ENCODE data around the gene ADAMTS3.

Gene ADAMTS3

DNA sequence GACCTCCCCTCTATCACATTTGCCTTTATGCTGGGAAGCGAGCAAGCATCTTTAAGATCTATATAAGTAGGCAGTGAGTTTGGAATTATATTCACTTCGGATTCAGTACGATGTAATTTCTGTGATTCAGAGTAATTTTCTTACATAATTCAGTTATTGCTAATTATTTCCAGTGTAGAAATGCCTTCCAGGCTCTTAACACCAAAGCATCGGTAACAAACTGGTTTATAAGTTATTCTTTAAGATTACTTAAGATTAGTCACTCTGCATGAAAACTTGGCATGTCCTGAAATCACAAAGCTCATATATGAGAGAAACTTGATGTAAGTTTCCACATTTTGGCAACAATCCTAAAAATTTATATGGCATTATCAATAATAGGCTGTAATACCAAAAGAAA, 120.8 kb downstream of the ADAMTS3 start:
- TF ChIP-seq, protein P1, sequence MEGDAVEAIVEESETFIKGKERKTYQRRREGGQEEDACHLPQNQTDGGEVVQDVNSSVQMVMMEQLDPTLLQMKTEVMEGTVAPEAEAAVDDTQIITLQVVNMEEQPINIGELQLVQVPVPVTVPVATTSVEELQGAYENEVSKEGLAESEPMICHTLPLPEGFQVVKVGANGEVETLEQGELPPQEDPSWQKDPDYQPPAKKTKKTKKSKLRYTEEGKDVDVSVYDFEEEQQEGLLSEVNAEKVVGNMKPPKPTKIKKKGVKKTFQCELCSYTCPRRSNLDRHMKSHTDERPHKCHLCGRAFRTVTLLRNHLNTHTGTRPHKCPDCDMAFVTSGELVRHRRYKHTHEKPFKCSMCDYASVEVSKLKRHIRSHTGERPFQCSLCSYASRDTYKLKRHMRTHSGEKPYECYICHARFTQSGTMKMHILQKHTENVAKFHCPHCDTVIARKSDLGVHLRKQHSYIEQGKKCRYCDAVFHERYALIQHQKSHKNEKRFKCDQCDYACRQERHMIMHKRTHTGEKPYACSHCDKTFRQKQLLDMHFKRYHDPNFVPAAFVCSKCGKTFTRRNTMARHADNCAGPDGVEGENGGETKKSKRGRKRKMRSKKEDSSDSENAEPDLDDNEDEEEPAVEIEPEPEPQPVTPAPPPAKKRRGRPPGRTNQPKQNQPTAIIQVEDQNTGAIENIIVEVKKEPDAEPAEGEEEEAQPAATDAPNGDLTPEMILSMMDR (IDR thresholded peaks at IDR 0.05; ENCODE audit: borderline replicate concordance, control extremely low read depth, extremely low read depth, insufficient read depth, missing control alignments) = no peak
- no peak for DNase-seq (ENCODE audit: low spot score)
- in situ Hi-C loops (cut with MboI; ENCODE audit: low sequenced_read_pairs, unreplicated experiment) = no loop called here

DNA sequence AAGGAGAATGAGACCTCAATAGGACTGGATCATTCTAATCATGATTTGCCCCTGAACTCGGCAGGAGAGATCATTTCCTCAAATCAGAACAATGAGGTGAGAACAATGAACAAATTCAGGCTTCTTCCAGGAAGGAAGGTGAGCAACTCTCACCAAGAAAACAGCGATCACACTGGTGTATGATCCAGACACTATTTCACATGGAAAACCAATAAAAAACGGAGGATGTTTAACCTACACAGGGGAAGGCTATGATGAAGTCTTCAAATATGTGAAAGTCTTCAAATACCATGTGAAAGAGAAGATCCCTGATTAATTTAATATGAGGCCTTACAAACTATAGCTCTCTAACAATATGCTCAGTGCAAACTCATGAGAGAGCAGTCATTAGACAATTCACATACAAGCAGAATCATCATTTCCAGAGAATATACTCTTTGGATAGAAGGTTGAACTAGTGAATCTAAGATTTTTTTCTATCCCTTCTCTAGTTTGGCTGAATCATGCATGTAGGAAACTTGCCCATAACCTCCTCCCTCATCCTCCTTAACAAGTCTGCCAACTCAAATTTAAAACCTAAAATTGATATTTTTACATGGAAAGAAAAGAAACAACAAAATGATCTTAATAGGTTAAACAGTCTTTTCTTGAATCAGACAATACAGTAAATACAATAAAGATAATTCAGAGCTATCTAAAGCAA, 122.5 kb downstream of the ADAMTS3 start:
- in situ Hi-C loops (cut with MboI; ENCODE audit: low sequenced_read_pairs, unreplicated experiment) = no loop called here

DNA sequence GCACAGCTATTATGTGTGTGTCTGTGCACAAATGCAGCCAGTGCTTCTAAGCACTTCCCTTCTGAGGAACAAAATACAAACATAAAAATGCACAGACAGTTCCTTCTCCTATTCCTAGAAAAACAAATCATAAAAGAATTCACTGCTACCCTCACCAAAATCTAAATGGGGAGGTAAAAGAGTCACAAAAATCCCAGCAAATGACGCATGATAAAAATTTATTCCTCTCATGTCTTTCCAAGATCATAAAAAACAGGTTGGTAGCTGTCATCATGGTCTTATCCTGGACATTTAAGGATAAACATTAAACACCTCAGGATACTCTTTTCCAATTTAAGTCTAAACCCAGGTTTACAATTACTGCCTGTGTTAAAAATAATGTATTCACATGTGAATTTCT, 124.9 kb downstream of the ADAMTS3 start:
- in situ Hi-C loops (cut with MboI; ENCODE audit: low sequenced_read_pairs, unreplicated experiment) = no loop called here
- TF ChIP-seq, protein P1 (IDR thresholded peaks at IDR 0.05; ENCODE audit: borderline replicate concordance, control extremely low read depth, extremely low read depth, insufficient read depth, missing control alignments) = no peak
- no peak for DNase-seq (ENCODE audit: low spot score)

More for the DNA sequence above, 122.5 kb downstream of the ADAMTS3 start:
- TF ChIP-seq, protein P1 (IDR thresholded peaks at IDR 0.05; ENCODE audit: borderline replicate concordance, control extremely low read depth, extremely low read depth, insufficient read depth, missing control alignments) = no peak
- DNase-seq (ENCODE audit: low spot score) = no peak

DNA sequence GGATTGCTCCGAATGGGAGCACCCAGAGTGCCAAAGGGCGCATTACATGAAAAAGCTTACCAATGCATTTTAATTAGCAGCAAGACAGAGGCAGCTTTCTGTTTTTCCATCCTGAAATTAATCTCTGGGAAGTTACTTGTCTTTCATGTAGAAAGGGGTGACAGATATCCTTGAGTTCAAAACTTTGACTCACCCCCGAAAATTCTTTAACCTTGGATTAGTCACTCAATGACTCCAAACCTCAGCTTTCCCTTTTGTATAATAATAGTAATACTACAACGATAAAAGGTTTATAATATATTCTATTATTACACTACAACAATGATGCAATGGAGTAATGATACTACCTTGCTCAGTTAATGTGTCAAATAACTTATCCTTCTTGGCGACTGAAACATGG, 126.3 kb downstream of the ADAMTS3 start:
- in situ Hi-C loops (cut with MboI; ENCODE audit: low sequenced_read_pairs, unreplicated experiment) = no loop called here
- DNase-seq (ENCODE audit: low spot score) = no peak
- TF ChIP-seq, protein P1 (IDR thresholded peaks at IDR 0.05; ENCODE audit: borderline replicate concordance, control extremely low read depth, extremely low read depth, insufficient read depth, missing control alignments) = no peak

DNA sequence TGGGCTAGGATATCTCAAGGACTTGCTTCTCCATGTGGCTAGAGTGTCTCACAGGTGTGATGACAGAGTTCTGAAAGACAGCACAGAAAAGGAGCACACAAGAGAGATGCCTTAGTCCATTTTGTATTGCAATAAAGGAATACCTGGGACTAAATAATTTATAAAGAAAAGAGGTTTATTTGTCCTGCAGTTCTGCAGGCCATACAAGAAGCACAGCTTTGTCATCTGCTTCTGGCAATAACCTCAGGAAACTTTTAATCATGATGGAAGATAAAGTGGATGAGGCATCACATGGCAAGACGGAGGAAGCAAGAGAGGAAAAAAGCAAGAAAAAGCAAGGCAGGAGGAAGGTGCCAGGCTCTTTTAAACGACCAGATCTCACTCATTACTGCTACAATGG, 126.9 kb downstream of the ADAMTS3 start:
- no peak for DNase-seq (ENCODE audit: low spot score)
- in situ Hi-C loops (cut with MboI; ENCODE audit: low sequenced_read_pairs, unreplicated experiment) = no loop called here
- TF ChIP-seq, protein P1 (IDR thresholded peaks at IDR 0.05; ENCODE audit: borderline replicate concordance, control extremely low read depth, extremely low read depth, insufficient read depth, missing control alignments) = no peak

DNA sequence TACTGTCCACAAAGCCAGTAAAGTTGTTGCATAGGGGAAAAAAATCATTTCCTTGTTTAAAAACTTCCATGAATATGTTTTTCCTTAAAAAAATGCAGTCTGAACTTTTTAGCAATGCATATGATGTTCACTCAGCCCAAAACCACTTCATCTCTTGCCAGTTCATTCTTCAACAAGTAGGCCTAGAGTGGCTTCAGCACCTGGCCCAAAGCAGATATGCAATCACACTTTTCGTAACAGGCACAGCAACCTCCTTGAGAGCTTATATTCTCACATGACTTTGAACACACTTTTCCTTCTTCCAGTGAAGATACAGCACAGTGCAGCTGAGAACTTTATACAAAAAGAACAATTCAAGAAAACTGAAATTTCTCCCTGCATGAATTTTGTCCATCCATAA, 128.6 kb downstream of the ADAMTS3 start:
- DNase-seq (ENCODE audit: low spot score) = no peak
- in situ Hi-C loops (cut with MboI; ENCODE audit: low sequenced_read_pairs, unreplicated experiment) = no loop called here
- TF ChIP-seq, protein P1 (IDR thresholded peaks at IDR 0.05; ENCODE audit: borderline replicate concordance, control extremely low read depth, extremely low read depth, insufficient read depth, missing control alignments) = no peak
